Mesothelial cell of epicardium (in vitro differentiated cells): ENCODE measurements around the gene NF2. TPM values are rescaled to one million over a fixed set of nuclear protein-coding genes. Genes with fewer than 3 reads are reported as not detected.
"Not testable (repeated sequence)": the region's sequence is repeated elsewhere in the genome, so short reads cannot be mapped to it uniquely, and the experiment has no call there.

ENCODE experiments used
- DNase-seq, 2 experiments: peaks; one replicate each; pipeline ENCODE4 v3.0.0; 2021; ENCODE audit warnings: low spot score in 2 of 2; ENCODE audit not compliant: unreplicated experiment in 2 of 2
- H3K27ac Mint-ChIP-seq: 2 replicates; pipeline ENCODE4 v1.8.0; 2021; ENCODE audit warnings: mixed read lengths
- H3K27me3 Mint-ChIP-seq: 2 replicates; pipeline ENCODE4 v1.8.0; 2021; ENCODE audit warnings: low read depth, mixed read lengths
- H3K36me3 Mint-ChIP-seq: 2 replicates; pipeline ENCODE4 v1.8.0; 2021; ENCODE audit warnings: mixed read lengths
- H3K4me1 Mint-ChIP-seq: 2 replicates; pipeline ENCODE4 v1.8.0; 2021; ENCODE audit warnings: mixed read lengths
- H3K4me3 Mint-ChIP-seq: 2 replicates; pipeline ENCODE4 v1.8.0; 2021; ENCODE audit warnings: mild to moderate bottlenecking, moderate library complexity, mixed read lengths
- H3K9me3 Mint-ChIP-seq: 2 replicates; pipeline ENCODE4 v1.8.0; 2021; ENCODE audit warnings: mixed read lengths
- total RNA-seq: library from RNA; stranded (reverse); gene quantifications from 3 replicates; pipeline ENCODE4 v1.2.1, GENCODE V29; 2021
- TF ChIP-seq, protein P1 (sequence below): fragments of 200-600 bp; sonication (generic); IDR thresholded peaks from one replicate; pipeline ENCODE4 v1.5.0; 2021; ENCODE audit warnings: antibody characterized with exemption; ENCODE audit not compliant: unreplicated experiment

Gene NF2
- total RNA-seq, 1 donor from 2014 or later, result 42.1 TPM

- DNase-seq, result no peak
- Mint-ChIP-seq H3K4me1 (peaks cover 26% of the 10 kb centered on the region), H3K36me3 (peaks cover 9% of the 10 kb centered on the region), H3K27ac (no peak overlapping the region), H3K4me3 (no peak overlapping the region), H3K9me3 (no peaks in the 10 kb centered on the region), H3K27me3 (no peaks in the 10 kb centered on the region)
- TF ChIP-seq, protein P1, sequence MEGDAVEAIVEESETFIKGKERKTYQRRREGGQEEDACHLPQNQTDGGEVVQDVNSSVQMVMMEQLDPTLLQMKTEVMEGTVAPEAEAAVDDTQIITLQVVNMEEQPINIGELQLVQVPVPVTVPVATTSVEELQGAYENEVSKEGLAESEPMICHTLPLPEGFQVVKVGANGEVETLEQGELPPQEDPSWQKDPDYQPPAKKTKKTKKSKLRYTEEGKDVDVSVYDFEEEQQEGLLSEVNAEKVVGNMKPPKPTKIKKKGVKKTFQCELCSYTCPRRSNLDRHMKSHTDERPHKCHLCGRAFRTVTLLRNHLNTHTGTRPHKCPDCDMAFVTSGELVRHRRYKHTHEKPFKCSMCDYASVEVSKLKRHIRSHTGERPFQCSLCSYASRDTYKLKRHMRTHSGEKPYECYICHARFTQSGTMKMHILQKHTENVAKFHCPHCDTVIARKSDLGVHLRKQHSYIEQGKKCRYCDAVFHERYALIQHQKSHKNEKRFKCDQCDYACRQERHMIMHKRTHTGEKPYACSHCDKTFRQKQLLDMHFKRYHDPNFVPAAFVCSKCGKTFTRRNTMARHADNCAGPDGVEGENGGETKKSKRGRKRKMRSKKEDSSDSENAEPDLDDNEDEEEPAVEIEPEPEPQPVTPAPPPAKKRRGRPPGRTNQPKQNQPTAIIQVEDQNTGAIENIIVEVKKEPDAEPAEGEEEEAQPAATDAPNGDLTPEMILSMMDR, result no peak
Observed at GRCh38 chr22:29578462-29579200, 24.8 kb upstream of the NF2 start.

DNA sequence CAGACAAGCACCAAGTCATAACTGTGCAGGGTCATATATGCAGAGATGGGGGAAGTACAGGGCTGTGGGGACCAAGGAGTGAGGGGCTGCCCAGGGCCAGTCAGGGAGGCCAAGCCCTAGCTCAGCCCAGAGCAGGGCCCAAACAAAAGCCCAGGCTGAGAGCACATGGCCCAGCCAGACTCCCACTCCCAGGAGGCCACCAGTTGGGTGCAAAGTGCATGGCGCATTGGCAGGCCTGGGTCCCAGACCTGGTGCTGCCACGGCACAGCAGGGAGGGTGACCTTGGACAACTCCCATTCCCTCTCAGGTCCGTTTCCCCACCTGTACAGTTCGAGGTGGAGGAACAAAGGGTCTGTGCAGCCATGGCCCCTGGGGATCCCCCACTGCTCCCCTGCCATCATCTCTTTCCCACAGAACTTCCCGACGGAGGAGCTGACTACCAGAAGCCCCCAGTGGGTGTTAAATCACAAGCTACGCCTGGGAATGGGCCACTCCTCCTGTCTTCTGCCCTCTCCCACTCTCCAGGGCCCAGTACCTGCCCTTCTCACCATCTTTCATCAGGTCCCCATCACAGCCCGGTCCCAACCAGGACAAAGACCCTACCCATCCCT is 23.1 kb upstream of the NF2 start:
- Mint-ChIP-seq H3K4me1 (peaks cover 26% of the 10 kb centered on the region), H3K27me3 (no peaks in the 10 kb centered on the region), H3K9me3 (no peaks in the 10 kb centered on the region), H3K27ac (peak overlapping the region; percentile 89), H3K4me3 (peak overlapping the region; percentile 93), H3K36me3 (peaks cover 9% of the 10 kb centered on the region)
- TF ChIP-seq, protein P1, result no peak
- no peak for DNase-seq

- TF ChIP-seq, protein P1, result no peak
- no peaks in the 10 kb centered on the region for H3K9me3 Mint-ChIP-seq
- peaks cover 7% of the 10 kb centered on the region for H3K36me3 Mint-ChIP-seq
- H3K27me3 Mint-ChIP-seq, result no peaks in the 10 kb centered on the region
- peak overlapping the region; percentile 93 for H3K4me3 Mint-ChIP-seq
- H3K4me1 Mint-ChIP-seq, result peaks cover 26% of the 10 kb centered on the region
- no peak overlapping the region for H3K27ac Mint-ChIP-seq
- DNase-seq, result no peak
Observed at GRCh38 chr22:29581799-29582198, 21.6 kb upstream of the NF2 start.

GRCh38 chr22:29584975-29585374 is 18.5 kb upstream of the NF2 start:
- Mint-ChIP-seq H3K27me3 (no peaks in the 10 kb centered on the region), H3K4me3 (no peak overlapping the region), H3K4me1 (peaks cover 24% of the 10 kb centered on the region), H3K36me3 (peaks cover 2% of the 10 kb centered on the region), H3K27ac (no peak overlapping the region), H3K9me3 (no peaks in the 10 kb centered on the region)
- DNase-seq, result no peak
- TF ChIP-seq, protein P1, result no peak

DNA sequence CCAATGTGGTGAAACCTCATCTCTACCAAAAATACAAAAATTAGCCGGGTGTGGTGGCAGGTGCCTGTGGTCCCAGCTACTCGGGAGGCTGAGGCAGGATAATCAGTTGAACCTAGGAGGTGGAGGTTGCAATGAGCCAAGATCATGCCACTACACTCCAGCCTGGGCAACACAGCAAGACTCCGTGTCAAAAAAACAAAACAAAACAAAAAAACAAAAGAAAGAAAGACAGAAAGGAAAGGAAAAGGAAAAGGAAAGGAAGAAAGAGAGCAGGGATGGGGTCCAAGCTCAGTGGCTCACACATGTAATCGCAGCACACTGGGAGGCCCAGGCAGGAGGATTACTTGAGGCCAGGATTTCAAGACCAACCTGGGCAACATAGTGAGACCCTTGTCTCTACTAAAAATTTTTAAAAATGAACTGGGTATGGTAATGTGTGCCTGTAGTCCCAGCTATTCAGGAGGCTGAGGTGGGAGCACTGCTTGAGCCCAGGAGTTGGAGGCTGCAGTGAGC is 17.2 kb upstream of the NF2 start:
- H3K36me3 Mint-ChIP-seq, H3K27ac Mint-ChIP-seq, DNase-seq, H3K4me3 Mint-ChIP-seq, H3K27me3 Mint-ChIP-seq, H3K9me3 Mint-ChIP-seq: not testable (repeated sequence)
- peaks cover 22% of the 10 kb centered on the region for H3K4me1 Mint-ChIP-seq
